Stimulated activated CD8-positive, alpha-beta memory T cell treated with anti-CD3 and anti-CD28 coated beads, Interleukin-15, amount 100 ng/mL, for 1 hour (primary cell): Measurements from ENCODE around the gene LAPTM5.
A peak's percentile ranks its signal among the peaks of the same experiment; 100 is the strongest.
"Not testable (repeated sequence)": the region's sequence is repeated elsewhere in the genome, so short reads cannot be mapped to it uniquely, and the experiment has no call there.

ENCODE experiments used
- DNase-seq: peaks from one replicate; pipeline ENCODE4 v3.0.0-alpha.2; 2020; ENCODE audit warnings: low read depth

LAPTM5 gene

DNA sequence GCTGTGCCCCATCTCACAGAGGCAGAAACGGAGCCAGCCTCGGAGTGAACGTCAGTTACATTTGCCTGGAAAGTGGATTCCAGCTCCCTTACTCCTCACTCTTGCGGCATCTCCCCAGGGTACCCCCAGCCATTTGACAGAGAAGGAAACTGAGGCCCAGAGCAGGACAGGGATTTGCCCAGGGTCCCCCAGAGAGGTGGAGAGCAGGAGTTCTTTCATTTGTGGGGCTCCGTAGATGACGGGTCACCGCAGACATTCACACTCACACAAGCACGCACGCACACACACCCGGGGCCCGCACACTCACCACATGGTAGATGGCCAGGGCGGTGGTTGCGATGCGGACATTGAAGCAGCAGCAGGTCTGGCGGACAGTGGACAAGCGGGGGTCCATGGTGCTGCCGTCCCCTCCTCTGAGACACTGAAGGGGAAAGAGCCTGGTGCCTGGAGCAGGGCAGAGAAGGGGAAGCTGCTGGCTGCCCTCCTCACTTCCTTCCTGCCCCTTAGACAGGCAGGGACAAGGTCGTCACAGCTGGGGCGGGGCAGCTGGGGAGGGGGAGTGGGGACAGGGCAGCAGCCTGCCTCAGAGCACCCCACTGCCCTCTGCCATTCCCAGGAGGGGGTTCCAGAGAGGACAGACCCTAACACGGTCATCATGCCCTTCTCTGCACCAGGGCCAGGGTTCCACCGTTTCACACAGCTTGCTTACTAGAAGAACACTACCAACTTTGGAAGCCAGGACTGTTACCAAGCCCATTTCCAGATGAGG is at the start of gene LAPTM5:
Gene LAPTM5 (minus strand): TSS at position 423 of the 769 bp plus-strand sequence. CDS start 29 bp downstream, at position 394.
- DNase-seq: no peak

GRCh38 chr1:30806381-30807317 is 49.1 kb upstream of the LAPTM5 start:
- no peak for DNase-seq

DNA sequence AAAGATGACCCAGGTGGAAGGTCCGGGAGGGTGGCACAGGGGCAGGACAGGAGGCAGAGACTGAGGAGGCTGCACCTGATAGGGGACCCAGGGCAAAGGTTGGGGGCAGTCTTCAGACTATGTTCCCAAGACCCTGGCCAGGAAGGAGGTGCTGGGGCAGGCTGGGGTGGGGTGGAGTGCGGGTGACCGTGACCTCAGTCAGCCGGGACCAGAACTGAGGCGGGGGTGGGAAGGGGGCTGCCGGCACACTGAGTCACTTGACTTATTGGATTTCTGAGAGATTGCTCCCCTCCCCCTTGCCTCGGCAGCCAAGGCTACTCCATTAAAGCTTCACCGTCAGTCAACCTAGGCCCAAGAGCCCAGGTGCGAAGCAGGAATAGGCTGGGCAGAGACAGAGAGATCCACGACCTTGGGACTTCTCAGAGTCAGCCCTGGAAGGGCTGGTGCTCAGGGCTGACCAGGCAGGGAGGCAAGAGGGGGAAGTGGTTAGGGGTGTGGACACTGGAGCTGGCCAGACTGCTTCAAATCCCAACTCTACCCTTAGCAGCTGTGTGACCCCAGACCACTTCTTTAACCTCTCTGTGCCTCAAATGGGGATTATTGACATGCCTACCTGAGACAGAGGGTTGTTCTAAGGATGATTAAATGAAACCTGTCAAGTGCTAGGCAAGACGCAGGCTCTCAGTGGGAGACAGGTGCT is 47.9 kb upstream of the LAPTM5 start:
- no peak for DNase-seq

DNA sequence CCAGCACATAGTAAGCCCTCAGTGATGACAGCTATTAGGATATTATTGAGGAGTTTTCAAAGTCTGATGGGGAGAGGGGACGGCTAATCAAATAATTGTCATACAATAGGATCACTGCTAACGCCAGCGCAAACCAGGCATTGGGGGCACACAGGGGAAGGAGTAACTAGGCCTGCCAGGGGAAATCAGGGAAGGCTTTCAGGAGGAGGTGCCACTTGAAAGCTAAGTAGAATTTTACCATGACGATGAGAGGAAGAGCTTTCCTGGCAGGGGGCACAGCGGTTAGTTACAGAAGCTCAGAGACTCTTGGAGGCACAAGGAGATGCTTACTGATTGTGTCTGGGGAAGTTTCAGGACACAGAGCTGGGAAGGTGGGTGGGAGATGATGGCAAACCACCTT is 47.2 kb upstream of the LAPTM5 start:
- no peak for DNase-seq

- no peak for DNase-seq
Measured at GRCh38 chr1:30804352-30804751, 46.8 kb upstream of the LAPTM5 start.

DNA sequence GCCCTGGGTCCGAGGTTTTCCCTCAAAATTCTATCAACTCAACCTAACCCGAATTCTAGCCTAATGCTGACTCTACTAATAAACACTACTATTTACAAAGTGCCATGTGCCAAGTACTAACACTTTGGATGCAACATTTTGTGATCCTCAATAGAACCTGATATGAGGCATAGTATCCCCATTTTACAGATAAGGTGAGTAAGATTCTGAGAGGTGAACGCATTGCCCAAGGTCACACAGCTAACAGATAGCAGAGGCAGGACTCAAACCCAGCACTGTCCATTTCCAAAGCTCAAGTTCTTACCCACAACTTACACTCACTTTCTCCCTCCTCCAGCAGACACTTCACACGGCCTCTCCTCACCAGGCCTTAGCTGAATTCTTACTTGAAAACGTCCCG is 46.0 kb upstream of the LAPTM5 start:
- DNase-seq: no peak

- DNase-seq: peak; percentile 78
Measured at GRCh38 chr1:30801771-30802198, 44.2 kb upstream of the LAPTM5 start.

- no peak for DNase-seq
Measured at GRCh38 chr1:30799233-30799511, 41.6 kb upstream of the LAPTM5 start.

DNA sequence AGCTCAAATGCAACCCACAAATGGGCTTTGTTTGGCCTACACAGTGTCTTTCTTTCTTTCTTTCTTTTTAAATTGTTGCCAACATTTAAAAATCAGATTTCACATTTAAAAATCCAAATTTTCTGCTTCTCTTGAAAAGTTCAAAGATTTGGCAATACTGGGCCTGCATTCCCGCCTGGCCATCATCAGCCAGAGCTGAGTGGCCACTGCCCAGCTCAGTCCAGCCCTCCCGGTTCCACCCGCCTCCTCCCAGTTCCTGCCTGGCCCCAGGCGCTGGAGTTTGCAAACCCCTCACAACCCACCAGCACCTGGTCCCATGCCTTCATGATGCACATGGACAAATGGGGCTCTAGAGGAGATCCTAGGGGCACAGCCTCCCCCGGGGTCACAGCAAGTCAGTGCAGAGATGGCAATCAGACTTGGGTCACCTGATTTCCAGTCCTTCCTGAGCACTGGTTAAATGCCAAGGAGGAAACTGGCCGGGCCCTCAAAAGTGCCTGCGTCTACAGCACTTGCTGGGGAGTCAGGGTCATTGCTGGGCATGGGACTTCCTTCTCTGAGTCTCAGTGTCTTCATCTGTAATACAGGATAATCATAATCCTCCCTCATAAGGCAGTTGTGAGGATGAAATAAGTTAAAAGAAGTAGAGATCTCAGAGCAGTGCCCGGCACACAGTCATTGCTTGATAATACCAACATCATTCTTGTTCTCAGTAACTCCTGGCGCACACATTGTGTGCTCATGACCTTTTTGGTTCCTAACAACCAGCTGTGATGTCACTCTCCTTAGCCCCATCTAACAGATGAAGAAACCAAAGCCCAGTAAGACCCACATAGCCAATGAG is 41.0 kb upstream of the LAPTM5 start:
- no peak for DNase-seq

DNA sequence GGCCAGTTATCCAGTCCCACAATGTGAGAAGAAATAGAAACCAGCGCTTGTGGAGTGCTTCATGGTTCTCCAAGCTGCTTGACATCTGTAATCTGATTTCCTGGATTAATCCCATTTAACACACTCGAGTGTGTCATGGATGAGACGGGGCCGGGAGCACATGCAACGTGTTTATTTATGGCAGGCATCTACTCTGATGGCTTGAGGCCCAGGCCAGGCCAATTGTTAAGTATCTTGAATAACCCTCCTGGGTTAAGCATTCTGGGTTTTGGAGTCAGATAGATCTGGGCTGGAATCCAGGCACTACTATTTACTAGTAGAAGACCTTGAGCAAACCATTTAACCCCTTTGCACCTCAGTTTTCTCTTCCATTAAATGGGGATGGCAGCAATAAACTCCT is 37.5 kb upstream of the LAPTM5 start:
- DNase-seq: no peak

- DNase-seq: no peak
Measured at GRCh38 chr1:30794260-30794659, 36.7 kb upstream of the LAPTM5 start.

- no peak for DNase-seq
Measured at GRCh38 chr1:30793209-30793608, 35.6 kb upstream of the LAPTM5 start.

- no peak for DNase-seq
Measured at GRCh38 chr1:30791868-30792267, 34.3 kb upstream of the LAPTM5 start.

GRCh38 chr1:30790850-30791778 is 33.5 kb upstream of the LAPTM5 start:
- DNase-seq: no peak

DNA sequence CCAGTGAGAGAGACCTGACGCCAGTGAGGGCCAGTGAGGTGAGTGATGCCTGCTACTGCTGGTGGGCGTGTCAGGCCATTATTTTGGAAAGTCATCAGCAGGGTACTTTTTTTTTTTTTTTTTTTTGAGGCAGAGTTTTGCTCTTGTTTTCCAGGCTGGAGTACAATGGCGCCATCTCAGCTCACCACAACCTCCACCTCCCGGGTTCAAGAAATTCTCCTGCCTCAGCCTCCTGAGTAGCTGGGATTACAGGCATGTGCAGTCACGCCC is 32.6 kb upstream of the LAPTM5 start:
- not testable (repeated sequence) for DNase-seq

GRCh38 chr1:30789388-30790255 is 32.0 kb upstream of the LAPTM5 start:
- DNase-seq: no peak

DNA sequence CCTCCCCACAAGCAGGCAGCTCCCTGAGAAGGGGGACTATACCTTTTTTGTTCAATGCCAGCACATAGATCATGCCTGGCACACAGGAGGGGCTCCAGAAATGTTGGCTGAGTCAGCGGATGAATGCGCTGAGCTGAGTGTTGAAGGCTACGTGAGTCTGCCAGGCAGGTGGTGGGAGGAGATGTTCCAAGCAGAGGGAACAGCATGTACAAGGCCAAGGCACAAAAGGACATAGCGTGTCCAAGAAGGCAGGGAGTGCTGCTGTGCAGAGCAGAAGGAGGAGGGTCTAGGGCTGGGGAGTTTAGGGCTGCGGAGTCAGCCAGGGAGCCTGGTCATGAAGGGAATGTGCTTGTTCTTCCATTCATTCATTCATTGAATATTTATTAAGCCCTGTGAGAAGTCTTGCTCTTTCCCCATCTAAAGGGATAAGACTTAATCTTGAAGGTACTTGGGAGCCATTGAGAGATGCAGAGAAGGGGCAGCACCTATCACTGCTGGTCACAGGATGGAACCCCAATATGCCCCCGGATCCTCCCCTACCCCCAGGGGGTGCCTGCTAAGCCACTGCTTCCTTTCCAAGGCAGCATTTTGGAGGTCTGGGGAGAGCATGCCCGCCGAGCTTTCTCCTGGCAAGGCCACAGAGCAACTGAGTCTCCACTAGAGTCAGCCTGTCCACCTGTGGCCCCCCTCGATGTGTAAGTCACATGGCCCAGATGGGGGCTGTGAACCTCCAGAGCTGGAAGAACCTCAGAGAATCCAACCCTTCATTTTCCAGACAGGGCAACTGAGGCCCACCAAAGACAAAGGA is 31.2 kb upstream of the LAPTM5 start:
- DNase-seq: no peak

DNA sequence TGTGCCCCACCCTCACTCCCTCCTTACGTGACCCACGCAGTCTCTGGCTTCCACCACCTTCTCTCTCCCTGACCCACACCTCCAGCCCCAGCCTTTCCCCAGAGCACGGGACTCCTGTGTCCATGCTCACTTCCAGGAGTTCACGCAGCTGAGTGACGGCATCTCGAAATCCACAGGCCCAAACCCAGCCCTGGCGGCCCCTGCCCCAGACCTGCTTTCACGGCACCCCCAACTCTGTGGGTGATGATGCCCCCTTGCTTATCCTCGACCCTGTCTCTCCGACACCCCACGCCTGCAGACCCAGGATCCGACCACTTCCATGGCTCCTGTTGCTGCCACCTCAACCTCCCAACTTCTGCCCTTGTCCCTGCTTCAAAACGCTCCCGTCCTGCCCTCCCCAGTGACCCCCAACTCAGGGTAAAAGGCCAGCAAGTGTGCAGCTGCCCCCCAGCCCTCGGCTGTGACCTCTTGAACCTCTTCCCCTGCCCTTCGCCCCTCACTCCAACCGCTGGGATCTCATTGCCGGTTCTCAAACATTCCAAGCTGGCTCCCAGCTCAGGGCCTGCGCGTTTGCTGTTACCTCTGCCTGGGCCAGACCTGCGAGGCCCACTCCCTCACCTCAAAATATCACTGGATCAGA is 30.4 kb upstream of the LAPTM5 start:
- DNase-seq: no peak

DNA sequence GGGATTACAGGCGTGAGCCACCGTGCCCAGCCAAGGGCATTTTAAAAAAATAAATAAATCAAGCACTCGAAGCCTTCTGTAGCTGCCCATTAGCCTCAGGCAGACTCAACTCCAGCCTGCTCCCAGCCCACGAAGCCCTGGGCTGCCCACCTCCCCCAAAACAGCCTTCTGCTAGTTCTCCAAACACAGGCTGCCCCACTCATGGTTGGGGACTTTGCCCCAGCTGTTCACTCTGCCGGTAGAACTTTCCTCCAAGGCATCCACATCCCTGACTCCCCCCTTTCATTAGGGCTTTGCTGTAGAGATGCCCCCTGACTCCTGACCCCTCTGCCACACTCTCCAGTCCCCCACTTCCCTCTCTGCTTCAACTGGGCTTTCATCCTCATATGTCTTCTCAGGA is 29.7 kb upstream of the LAPTM5 start:
- DNase-seq: no peak
